HG03565 (cell line): ENCODE results near the gene NLRP12.
"Not testable (repeated sequence)": the region's sequence is repeated elsewhere in the genome, so short reads cannot be mapped to it uniquely, and the experiment has no call there.

Source experiments
- ATAC-seq: cut with Tn5 transposase; IDR thresholded peaks from one replicate; pipeline ENCODE4 v1.9.1; 2021; ENCODE audit warnings: mild to moderate bottlenecking, moderate library complexity; ENCODE audit not compliant: unreplicated experiment

NLRP12 gene

DNA sequence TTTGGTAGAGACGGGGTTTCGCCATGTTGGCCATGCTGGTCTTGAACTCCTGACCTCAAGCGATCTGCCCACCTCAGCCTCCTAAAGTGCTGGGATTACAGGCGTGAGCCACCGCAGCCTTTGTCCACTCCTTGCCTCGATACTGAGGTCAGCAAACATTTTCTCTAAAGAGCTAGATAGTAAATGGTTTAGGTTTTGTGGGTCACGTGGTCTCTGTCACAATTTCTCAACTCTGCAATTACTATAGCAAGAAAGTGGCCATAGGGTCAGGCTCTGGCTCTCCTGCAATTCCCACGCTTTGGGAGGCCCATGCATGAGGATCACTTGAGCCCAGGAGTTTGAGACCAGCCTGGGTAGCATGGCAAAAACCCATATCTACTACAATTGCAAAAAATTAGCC lies 42.8 kb downstream of the NLRP12 start:
- not testable (repeated sequence) for ATAC-seq

DNA sequence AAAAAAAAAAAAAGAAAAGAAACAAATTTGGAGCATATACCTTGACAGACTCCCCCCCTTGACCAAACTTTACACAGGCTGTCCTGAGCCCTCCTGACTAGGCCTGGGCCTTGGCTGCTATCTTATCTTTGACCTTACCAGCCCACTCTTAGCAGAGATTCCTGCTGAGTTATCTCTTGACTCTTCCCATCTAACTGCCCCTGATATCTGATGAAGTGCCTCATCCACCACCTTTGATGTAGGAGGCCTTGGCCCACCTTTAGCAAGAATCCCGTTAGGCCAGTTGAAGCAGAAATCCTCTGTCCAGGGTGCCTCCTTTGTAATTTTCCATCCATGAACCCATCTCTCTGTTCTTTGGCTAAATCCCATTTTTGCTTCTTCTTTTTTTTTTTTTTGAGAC lies 43.6 kb downstream of the NLRP12 start:
- ATAC-seq = no peak

GRCh38 chr19:53775524-53775923 lies 48.6 kb downstream of the NLRP12 start:
- ATAC-seq = no peak

- ATAC-seq = not testable (repeated sequence)
Measured at GRCh38 chr19:53774491-53774890, 49.6 kb downstream of the NLRP12 start.

GRCh38 chr19:53773999-53774398 lies 50.1 kb downstream of the NLRP12 start:
- no peak for ATAC-seq

- ATAC-seq = no peak
Measured at GRCh38 chr19:53772943-53773342, 51.2 kb downstream of the NLRP12 start.

DNA sequence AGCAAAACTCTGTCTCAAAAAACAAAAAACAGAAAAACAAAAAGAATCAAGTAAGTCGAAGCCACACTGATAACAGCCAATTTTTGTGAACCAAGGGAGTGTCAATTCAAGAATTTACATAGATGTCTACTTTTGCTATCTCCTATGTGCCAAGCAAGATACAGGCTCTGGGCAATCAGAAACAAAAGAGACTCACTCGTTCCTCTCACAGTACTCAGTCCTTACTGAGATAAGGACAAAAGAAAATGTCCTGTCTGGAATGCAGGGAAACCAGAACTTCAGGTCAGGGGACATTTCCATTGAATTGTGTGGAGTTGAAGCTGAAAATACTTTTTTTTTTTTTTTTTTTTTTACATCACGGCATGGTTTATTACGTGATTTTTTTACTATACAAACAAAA lies 53.0 kb downstream of the NLRP12 start:
- ATAC-seq = no peak

DNA sequence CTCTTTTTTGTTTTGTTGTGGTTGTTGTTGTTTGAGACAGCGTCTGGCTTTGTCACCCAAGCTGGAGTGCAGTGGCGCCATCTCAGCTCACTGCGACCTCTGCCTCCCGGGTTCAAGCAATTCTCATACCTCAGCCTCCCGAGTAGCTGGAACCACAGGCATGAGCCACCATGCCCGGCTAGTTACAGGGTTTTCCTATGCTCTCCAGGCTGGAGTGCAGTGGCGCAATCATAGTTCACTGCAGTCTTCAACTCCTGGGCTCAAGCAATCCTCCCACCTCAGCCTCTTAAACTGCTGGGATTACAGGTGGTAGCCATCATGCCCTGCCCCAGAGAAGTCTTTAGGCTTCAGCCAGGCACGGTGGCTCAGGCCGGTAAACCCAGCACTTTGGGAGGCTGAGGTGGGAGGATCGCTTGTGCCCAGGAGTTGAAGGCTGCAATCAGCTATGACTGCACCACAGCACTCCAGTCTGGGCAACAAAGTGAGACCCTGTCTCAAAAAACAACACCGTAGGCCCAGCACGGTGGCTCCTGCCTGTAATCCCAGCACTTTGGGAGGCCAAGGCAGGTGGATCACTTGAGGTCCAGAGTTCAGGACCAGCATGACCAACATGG lies 54.3 kb downstream of the NLRP12 start:
- not testable (repeated sequence) for ATAC-seq

- ATAC-seq = no peak
Measured at GRCh38 chr19:53768401-53768800, 55.7 kb downstream of the NLRP12 start.

DNA sequence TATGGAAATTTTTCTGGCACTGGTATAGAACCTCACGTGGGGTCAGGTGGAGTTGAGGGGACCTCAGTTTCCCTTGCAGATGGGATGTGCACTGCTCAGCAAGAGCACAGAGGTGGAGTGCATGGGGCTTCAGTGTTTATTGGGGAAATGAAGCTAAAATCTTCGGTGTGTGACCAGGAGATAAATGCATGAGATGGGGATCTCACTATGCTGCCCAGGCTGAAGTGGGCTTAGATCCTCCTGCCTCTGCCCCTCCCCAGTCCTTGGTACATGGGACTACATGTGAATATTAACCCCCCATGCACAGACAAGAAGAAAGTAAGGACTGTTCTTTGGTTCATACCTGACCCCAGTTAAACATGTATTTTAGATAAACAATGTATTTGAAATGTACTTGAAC lies 65.1 kb downstream of the NLRP12 start:
- ATAC-seq = not testable (repeated sequence)
